ENCODE results near the gene GRIN2C.

The GRIN2C gene

GRCh38 chr17:74795327-74796020, 64.2 kb downstream of the GRIN2C start:
- Histone ChIP-seq H3K9ac (ENCODE audit: low read length) (no peak overlapping the region), H3K4me3 (ENCODE audit: low read length) (no peak overlapping the region), H3K36me3 (ENCODE audit: control insufficient read depth, insufficient read depth, low read length) (peaks cover 8% of the 10 kb centered on the region), H3K9me3 (ENCODE audit: control insufficient read depth, low read length) (no peaks in the 10 kb centered on the region), H3K27me3 (ENCODE audit: control insufficient read depth, insufficient read depth, low read length) (no peaks in the 10 kb centered on the region), H3K4me1 (ENCODE audit: control insufficient read depth, insufficient read depth, low read length) (no peaks in the 10 kb centered on the region)

- H3K9me3 ChIP-seq (ENCODE audit: control insufficient read depth, low read length) = no peaks in the 10 kb centered on the region
- H3K9ac ChIP-seq (ENCODE audit: low read length) = no peak overlapping the region
- no peaks in the 10 kb centered on the region for H3K27me3 ChIP-seq (ENCODE audit: control insufficient read depth, insufficient read depth, low read length)
- peaks cover 8% of the 10 kb centered on the region for H3K36me3 ChIP-seq (ENCODE audit: control insufficient read depth, insufficient read depth, low read length)
- H3K4me3 ChIP-seq (ENCODE audit: low read length) = no peak overlapping the region
- no peaks in the 10 kb centered on the region for H3K4me1 ChIP-seq (ENCODE audit: control insufficient read depth, insufficient read depth, low read length)
These were observed 67.0 kb downstream of the GRIN2C start for GRCh38 chr17:74792586-74793105.
